RWPE2 (cell line): ENCODE results near the gene ITFG1.

ENCODE experiments used
- ATAC-seq: fragments of 200-7000 bp; cut with Tn5 transposase; 3 replicates; pipeline ENCODE4 v1.9.1; 2021; ENCODE audit warnings: low read depth
- DNase-seq: peaks from one replicate; pipeline ENCODE4 v3.0.0-alpha.2; 2020; ENCODE audit warnings: low spot score
- H3K27ac ChIP-seq: fragments of 450-650 bp; 2 replicates; pipeline ENCODE4 v1.5.1; 2017; ENCODE audit warnings: mild to moderate bottlenecking; ENCODE audit not compliant: poor library complexity, severe bottlenecking
- H3K27me3 ChIP-seq: fragments of 250-450 bp; sonication (Bioruptor Pico); 2 replicates; pipeline ENCODE4 v1.5.1; 2021; ENCODE audit warnings: mild to moderate bottlenecking, moderate library complexity; ENCODE audit not compliant: insufficient read depth, poor library complexity, severe bottlenecking
- H3K36me3 ChIP-seq: fragments of 250-450 bp; sonication (Bioruptor Pico); 2 replicates; pipeline ENCODE4 v1.5.1; 2020; ENCODE audit warnings: low read depth, mild to moderate bottlenecking, moderate library complexity
- H3K4me1 ChIP-seq: fragments of 250-450 bp; sonication (Bioruptor Pico); 2 replicates; pipeline ENCODE4 v1.5.1; 2021; ENCODE audit warnings: mild to moderate bottlenecking, moderate library complexity; ENCODE audit not compliant: insufficient read depth, poor library complexity, severe bottlenecking
- H3K4me3 ChIP-seq: fragments of 250-450 bp; sonication (Bioruptor Pico); 2 replicates; pipeline ENCODE4 v1.5.1; 2021; ENCODE audit warnings: mild to moderate bottlenecking, moderate library complexity; ENCODE audit not compliant: severe bottlenecking
- H3K9me3 ChIP-seq: fragments of 250-450 bp; sonication (Bioruptor Pico); 2 replicates; pipeline ENCODE4 v1.5.1; 2021; ENCODE audit warnings: mild to moderate bottlenecking, moderate library complexity; ENCODE audit not compliant: severe bottlenecking
- TF ChIP-seq, protein P1 (sequence below): fragments of 450-650 bp; IDR thresholded peaks from one replicate; pipeline ENCODE4 v1.5.1; 2017; ENCODE audit warnings: mild to moderate bottlenecking, moderate library complexity; ENCODE audit not compliant: poor library complexity, severe bottlenecking

Gene ITFG1

GRCh38 chr16:47236716-47237115 is 224.1 kb downstream of the ITFG1 start:
- H3K27me3 ChIP-seq = no peaks in the 10 kb centered on the region
- ATAC-seq = no peak
- DNase-seq = no peak
- no peak overlapping the region for H3K27ac ChIP-seq
- no peaks in the 10 kb centered on the region for H3K36me3 ChIP-seq
- H3K4me3 ChIP-seq = no peak overlapping the region
- TF ChIP-seq, protein P1, sequence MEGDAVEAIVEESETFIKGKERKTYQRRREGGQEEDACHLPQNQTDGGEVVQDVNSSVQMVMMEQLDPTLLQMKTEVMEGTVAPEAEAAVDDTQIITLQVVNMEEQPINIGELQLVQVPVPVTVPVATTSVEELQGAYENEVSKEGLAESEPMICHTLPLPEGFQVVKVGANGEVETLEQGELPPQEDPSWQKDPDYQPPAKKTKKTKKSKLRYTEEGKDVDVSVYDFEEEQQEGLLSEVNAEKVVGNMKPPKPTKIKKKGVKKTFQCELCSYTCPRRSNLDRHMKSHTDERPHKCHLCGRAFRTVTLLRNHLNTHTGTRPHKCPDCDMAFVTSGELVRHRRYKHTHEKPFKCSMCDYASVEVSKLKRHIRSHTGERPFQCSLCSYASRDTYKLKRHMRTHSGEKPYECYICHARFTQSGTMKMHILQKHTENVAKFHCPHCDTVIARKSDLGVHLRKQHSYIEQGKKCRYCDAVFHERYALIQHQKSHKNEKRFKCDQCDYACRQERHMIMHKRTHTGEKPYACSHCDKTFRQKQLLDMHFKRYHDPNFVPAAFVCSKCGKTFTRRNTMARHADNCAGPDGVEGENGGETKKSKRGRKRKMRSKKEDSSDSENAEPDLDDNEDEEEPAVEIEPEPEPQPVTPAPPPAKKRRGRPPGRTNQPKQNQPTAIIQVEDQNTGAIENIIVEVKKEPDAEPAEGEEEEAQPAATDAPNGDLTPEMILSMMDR = no peak
- no peaks in the 10 kb centered on the region for H3K9me3 ChIP-seq
- no peaks in the 10 kb centered on the region for H3K4me1 ChIP-seq

DNA sequence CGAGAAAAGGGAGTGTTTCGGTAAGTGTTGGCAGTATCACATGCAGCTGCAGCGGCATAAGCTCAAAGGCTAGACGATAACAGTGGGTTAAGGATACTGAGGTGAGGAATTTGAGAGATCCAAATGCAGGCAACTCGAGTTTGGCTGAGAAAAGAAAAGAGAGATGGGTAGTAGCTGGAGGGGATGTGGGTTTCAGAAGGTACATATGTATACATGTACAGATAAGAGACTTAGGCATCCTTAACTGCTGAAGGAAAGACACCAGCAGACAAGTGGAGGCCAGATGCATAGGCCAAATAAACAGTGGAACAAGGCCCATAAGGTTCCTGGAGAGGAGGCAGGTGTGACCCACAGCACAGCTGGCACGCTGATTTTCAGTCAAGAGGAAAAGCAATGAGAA is 230.6 kb downstream of the ITFG1 start:
- no peak overlapping the region for H3K27ac ChIP-seq
- no peaks in the 10 kb centered on the region for H3K27me3 ChIP-seq
- H3K36me3 ChIP-seq = no peaks in the 10 kb centered on the region
- no peak overlapping the region for H3K4me3 ChIP-seq
- ATAC-seq (no peak), DNase-seq (no peak)
- TF ChIP-seq, protein P1 = no peak
- H3K4me1 ChIP-seq = no peaks in the 10 kb centered on the region
- no peaks in the 10 kb centered on the region for H3K9me3 ChIP-seq

DNA sequence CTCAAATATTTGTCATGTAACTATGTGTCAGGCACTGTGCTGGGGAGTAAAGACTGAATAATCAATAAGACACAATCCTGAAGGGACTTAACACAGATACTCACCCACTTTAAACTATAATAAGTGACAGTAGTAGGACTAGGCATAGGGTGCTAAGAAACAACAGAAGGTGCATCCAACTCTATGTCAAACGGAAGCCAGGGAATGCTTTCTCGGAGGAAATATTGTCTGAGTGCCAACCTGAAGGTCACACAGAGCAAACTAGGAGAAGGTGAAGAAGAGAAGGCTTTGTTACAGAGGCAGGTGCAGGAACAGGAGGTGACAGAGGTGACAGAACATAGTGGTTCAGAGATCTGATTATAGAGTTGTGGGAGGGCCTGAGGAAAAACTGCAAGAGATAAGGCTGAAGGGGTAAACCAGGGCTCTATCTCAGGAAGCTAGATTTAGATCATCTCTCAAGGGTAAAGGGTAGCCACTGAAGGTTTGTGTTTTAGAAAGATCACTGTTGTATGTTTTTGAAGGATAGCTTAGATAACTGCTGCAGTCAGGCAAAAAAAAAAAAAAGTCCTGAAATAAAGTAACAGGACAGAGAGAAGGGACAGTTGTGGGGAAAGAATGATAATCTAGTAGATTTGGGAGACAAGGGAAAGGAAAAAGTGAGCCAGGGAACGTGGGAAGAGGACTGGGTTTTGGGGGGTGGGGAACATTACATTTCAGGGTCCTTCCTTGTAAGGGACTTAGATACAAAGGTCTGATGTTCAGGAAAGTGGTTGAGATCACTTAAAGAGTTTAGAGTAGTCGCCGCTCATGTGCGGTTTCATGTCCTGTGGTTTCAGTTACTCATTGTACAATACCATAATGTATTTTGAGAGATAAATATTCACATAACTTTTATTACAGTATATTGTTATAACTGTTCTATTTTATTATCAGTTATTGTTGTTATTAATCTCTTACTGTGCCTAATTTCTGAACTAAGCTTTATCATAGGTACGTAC is 231.5 kb downstream of the ITFG1 start:
- ATAC-seq = no peak
- H3K9me3 ChIP-seq = no peaks in the 10 kb centered on the region
- TF ChIP-seq, protein P1 = no peak

DNA sequence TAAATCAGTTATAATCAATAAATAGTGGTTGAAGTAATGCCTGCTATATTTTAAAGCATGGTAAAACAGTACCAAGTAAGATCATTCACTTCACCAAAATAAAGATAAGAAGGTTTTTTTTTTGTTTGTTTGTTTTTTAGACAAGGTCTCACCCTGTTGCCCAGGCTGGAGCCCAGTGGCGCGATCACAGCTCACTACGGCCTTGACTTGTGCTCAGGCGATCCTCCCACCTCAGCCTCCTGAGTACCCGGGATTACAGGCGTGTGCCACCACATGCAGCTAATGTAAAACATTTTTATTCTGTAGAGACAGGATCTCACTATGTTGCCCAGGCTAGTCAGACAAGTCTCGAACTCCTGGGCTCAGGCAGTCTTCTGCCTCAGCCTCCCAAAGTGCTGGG is 232.6 kb downstream of the ITFG1 start:
- ATAC-seq (no peak), DNase-seq (no peak)
- H3K4me1 ChIP-seq = no peaks in the 10 kb centered on the region
- H3K27me3 ChIP-seq = no peaks in the 10 kb centered on the region
- H3K36me3 ChIP-seq = no peaks in the 10 kb centered on the region
- H3K27ac ChIP-seq = no peak overlapping the region
- TF ChIP-seq, protein P1 = no peak
- H3K9me3 ChIP-seq = no peaks in the 10 kb centered on the region
- no peak overlapping the region for H3K4me3 ChIP-seq

More for the DNA sequence above, 231.5 kb downstream of the ITFG1 start:
- no peak for DNase-seq
- Histone ChIP-seq H3K36me3 (no peaks in the 10 kb centered on the region), H3K4me1 (no peaks in the 10 kb centered on the region), H3K4me3 (no peak overlapping the region), H3K27me3 (no peaks in the 10 kb centered on the region), H3K27ac (no peak overlapping the region)
